ENCODE measurements around the gene TSNAXIP1. TPM values are rescaled to one million over a fixed set of nuclear protein-coding genes. Genes with fewer than 3 reads are reported as not detected.

TSNAXIP1 gene
- total RNA-seq, 1 donor from 2014 or later, result 1.8 TPM

GRCh38 chr16:67761924-67762323 lies 44.8 kb upstream of the TSNAXIP1 start:
- peaks cover 4% of the 10 kb centered on the region for H3K36me3 Mint-ChIP-seq (ENCODE audit: low read depth)
- no peaks in the 10 kb centered on the region for H3K4me1 Mint-ChIP-seq (ENCODE audit: low read depth)
- no peaks in the 10 kb centered on the region for H3K9me3 Mint-ChIP-seq (ENCODE audit: low read depth)
- no peak for TF ChIP-seq CTCF (IDR thresholded peaks at IDR 0.05)
- no peaks in the 10 kb centered on the region for H3K27me3 Mint-ChIP-seq (ENCODE audit: low read depth)
- H3K4me3 Mint-ChIP-seq (ENCODE audit: unreplicated experiment), result no peak overlapping the region
- no peak overlapping the region for H3K27ac Mint-ChIP-seq (ENCODE audit: unreplicated experiment)
- DNase-seq (ENCODE audit: low spot score), result no peak

- no peak for TF ChIP-seq CTCF (IDR thresholded peaks at IDR 0.05)
- Mint-ChIP-seq H3K4me3 (ENCODE audit: unreplicated experiment) (no peak overlapping the region), H3K4me1 (ENCODE audit: low read depth) (no peaks in the 10 kb centered on the region), H3K36me3 (ENCODE audit: low read depth) (peaks cover 4% of the 10 kb centered on the region), H3K27ac (ENCODE audit: unreplicated experiment) (no peak overlapping the region), H3K27me3 (ENCODE audit: low read depth) (no peaks in the 10 kb centered on the region), H3K9me3 (ENCODE audit: low read depth) (no peaks in the 10 kb centered on the region)
- no peak for DNase-seq (ENCODE audit: low spot score)
These were observed 44.3 kb upstream of the TSNAXIP1 start for GRCh38 chr16:67762385-67762784.

DNA sequence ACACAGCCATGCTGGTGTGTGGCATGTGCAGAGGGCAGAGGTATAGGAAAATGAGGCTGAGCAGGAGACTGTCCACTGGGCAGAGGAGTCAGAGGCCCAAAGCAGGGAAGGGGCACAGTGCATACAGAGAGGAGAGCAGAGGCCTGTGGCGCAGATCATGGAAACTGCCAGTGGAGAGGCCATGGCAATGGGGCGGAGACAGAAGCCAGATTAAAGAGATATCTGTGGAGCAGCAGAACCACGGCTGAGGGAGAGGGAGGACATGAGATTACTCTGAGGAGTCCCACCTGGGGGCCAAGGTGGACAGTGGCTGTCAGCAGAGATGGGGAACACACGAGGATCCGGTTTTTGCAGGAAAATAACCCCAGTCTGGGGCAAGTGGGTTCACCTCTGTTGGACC lies 43.6 kb upstream of the TSNAXIP1 start:
- no peaks in the 10 kb centered on the region for H3K4me1 Mint-ChIP-seq (ENCODE audit: low read depth)
- no peak for TF ChIP-seq CTCF (IDR thresholded peaks at IDR 0.05)
- H3K36me3 Mint-ChIP-seq (ENCODE audit: low read depth), result peaks cover 4% of the 10 kb centered on the region
- H3K27me3 Mint-ChIP-seq (ENCODE audit: low read depth), result no peaks in the 10 kb centered on the region
- H3K9me3 Mint-ChIP-seq (ENCODE audit: low read depth), result no peaks in the 10 kb centered on the region
- no peak for DNase-seq (ENCODE audit: low spot score)
- H3K27ac Mint-ChIP-seq (ENCODE audit: unreplicated experiment), result no peak overlapping the region
- no peak overlapping the region for H3K4me3 Mint-ChIP-seq (ENCODE audit: unreplicated experiment)

GRCh38 chr16:67764158-67764667 lies 42.5 kb upstream of the TSNAXIP1 start:
- H3K27ac Mint-ChIP-seq (ENCODE audit: unreplicated experiment), result no peak overlapping the region
- peaks cover 4% of the 10 kb centered on the region for H3K36me3 Mint-ChIP-seq (ENCODE audit: low read depth)

GRCh38 chr16:67766291-67766690 lies 40.4 kb upstream of the TSNAXIP1 start:
- Mint-ChIP-seq H3K27me3 (ENCODE audit: low read depth) (no peaks in the 10 kb centered on the region), H3K27ac (ENCODE audit: unreplicated experiment) (no peak overlapping the region)

More at GRCh38 chr16:67764158-67764667, 42.5 kb upstream of the TSNAXIP1 start:
- H3K27me3 Mint-ChIP-seq (ENCODE audit: low read depth), result no peaks in the 10 kb centered on the region
- H3K4me1 Mint-ChIP-seq (ENCODE audit: low read depth), result no peaks in the 10 kb centered on the region
- H3K9me3 Mint-ChIP-seq (ENCODE audit: low read depth), result no peaks in the 10 kb centered on the region
- no peak for DNase-seq (ENCODE audit: low spot score)
- TF ChIP-seq CTCF (IDR thresholded peaks at IDR 0.05), result no peak
- no peak overlapping the region for H3K4me3 Mint-ChIP-seq (ENCODE audit: unreplicated experiment)

More at GRCh38 chr16:67766291-67766690, 40.4 kb upstream of the TSNAXIP1 start:
- H3K4me1 Mint-ChIP-seq (ENCODE audit: low read depth), result no peaks in the 10 kb centered on the region
- no peak for TF ChIP-seq CTCF (IDR thresholded peaks at IDR 0.05)
- no peak overlapping the region for H3K4me3 Mint-ChIP-seq (ENCODE audit: unreplicated experiment)
- H3K9me3 Mint-ChIP-seq (ENCODE audit: low read depth), result no peaks in the 10 kb centered on the region
- H3K36me3 Mint-ChIP-seq (ENCODE audit: low read depth), result peaks cover 4% of the 10 kb centered on the region
- DNase-seq (ENCODE audit: low spot score), result no peak
